ENCODE results near the gene SMIM15.
A peak's percentile ranks its signal among the peaks of the same experiment; 100 is the strongest.

SMIM15 gene

DNA sequence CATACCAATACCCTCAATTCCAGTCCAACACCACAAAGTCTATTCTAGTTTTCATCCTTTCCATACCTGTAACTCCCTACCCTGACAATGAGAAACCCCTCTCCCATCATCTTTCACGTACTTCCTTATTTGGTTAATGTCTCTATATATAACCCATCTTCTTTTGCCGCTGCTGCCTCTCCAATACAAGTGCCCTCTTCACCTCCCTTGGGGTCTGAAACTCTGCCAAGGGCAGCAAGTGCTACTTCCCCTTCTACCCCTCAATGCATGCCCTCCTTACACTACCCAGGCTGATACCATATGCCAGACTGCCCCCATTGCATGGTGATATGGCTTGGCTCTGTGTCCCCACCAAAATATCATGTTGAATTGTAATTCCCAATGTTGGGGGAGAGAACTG, 24.4 kb upstream of the SMIM15 start:
- TF ChIP-seq, protein P1, sequence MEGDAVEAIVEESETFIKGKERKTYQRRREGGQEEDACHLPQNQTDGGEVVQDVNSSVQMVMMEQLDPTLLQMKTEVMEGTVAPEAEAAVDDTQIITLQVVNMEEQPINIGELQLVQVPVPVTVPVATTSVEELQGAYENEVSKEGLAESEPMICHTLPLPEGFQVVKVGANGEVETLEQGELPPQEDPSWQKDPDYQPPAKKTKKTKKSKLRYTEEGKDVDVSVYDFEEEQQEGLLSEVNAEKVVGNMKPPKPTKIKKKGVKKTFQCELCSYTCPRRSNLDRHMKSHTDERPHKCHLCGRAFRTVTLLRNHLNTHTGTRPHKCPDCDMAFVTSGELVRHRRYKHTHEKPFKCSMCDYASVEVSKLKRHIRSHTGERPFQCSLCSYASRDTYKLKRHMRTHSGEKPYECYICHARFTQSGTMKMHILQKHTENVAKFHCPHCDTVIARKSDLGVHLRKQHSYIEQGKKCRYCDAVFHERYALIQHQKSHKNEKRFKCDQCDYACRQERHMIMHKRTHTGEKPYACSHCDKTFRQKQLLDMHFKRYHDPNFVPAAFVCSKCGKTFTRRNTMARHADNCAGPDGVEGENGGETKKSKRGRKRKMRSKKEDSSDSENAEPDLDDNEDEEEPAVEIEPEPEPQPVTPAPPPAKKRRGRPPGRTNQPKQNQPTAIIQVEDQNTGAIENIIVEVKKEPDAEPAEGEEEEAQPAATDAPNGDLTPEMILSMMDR (conservative IDR thresholded peaks at IDR 0.05; ENCODE audit: control insufficient read depth, insufficient read depth, low read depth, low read length) = no peak
- H3K4me3 ChIP-seq (ENCODE audit: control insufficient read depth, low read depth, low read length) = no peak overlapping the region
- no peak for DNase-seq (ENCODE audit: low read depth)

DNA sequence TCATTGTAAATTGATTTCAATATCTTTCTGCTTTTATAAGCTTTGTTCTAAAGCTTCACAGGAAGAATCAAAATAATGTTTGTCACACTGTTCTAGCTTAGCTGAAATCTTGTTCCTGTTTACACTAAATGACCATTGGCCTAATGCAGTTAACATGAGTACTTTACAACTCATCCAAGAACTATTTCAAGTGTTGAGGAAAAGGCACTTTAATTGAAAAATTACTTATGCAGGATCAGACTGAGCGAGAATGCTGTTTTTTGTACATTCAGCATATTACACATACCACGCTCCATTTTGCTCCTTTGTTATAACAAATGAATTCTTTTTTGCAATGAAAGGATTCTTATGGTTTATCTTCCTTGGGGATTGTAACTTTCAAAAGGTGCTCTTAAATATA, 22.4 kb upstream of the SMIM15 start:
- peak; percentile 28 for DNase-seq (ENCODE audit: low read depth)
- TF ChIP-seq, protein P1 (conservative IDR thresholded peaks at IDR 0.05; ENCODE audit: control insufficient read depth, insufficient read depth, low read depth, low read length) = no peak
- H3K4me3 ChIP-seq (ENCODE audit: control insufficient read depth, low read depth, low read length) = no peak overlapping the region

DNA sequence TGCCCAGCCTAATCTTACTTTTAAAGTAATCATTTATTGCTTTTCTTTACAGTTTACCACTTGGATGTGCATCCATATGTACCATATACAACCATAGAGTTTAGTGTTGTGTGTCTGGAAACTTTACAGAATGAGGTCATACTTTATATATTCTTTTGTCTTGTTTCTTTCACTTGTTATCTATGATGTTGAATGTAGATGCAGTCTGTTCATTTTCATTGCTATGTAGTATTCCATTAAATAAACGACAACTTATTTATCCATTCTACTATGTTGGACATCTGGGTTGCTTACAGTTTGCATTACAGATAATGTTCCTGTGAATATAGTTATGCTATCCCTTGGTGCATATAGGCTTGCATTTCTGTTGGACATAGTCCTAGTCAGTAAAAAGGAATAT, 21.3 kb upstream of the SMIM15 start:
- TF ChIP-seq, protein P1 (conservative IDR thresholded peaks at IDR 0.05; ENCODE audit: control insufficient read depth, insufficient read depth, low read depth, low read length) = no peak
- no peak for DNase-seq (ENCODE audit: low read depth)
- H3K4me3 ChIP-seq (ENCODE audit: control insufficient read depth, low read depth, low read length) = no peak overlapping the region

DNA sequence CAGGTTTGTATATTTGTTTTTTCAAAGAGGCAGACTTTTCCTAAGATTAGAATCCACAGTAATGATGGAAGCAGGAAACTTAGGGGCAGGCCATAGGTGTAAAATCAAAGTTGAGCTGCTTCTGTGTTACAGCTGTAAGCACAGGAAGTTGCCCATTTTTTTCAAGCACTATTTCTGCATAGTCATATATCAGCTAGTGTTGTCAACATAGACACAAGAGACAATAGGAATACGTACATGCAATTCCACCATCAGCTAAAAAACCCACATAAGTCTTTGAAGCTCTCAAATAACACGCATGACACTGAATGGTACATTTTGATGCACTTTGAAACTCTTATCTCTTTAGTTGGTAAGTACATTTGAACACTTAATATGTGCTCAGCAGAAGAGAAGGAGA, 20.2 kb upstream of the SMIM15 start:
- H3K4me3 ChIP-seq (ENCODE audit: control insufficient read depth, low read depth, low read length) = no peak overlapping the region
- TF ChIP-seq, protein P1 (conservative IDR thresholded peaks at IDR 0.05; ENCODE audit: control insufficient read depth, insufficient read depth, low read depth, low read length) = no peak
- no peak for DNase-seq (ENCODE audit: low read depth)

DNA sequence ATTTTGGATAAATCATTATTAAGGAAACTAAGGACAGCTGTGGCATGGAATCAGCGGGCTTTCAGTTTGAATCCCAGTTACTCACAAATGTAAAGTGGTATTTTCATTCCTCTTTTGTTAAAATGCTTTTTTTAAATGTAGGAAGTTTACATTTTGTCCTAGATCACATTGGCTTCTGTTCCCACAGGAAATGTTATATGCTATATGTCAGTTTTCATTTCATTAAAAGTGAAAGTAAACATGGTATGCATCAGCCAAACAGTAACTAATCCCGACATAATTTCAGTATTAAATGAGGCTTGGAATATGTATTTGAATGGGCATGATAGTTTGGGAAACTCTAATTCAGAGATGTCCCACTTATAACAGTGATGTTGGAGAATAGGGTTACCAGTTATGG, 18.6 kb upstream of the SMIM15 start:
- no peak for DNase-seq (ENCODE audit: low read depth)
- TF ChIP-seq, protein P1 (conservative IDR thresholded peaks at IDR 0.05; ENCODE audit: control insufficient read depth, insufficient read depth, low read depth, low read length) = no peak
- H3K4me3 ChIP-seq (ENCODE audit: control insufficient read depth, low read depth, low read length) = no peak overlapping the region

DNA sequence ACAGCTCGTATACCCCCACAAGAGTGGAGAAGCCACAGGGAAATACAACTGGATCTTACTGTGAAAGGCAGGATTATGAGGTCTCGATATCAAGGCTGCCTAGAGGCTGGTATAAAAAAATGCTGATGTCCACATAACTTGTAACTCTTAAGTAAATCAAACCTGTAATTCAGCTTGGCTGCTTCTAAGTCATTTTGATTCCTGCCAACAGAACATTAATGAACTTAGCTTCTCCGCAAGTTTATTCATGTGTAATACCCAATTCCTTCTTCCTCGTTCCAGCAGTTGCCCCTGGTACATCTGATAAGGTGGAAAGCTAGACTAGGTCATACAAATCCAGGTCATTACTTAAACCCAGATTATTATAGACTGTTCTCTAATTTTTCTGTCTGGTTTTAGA, 16.4 kb upstream of the SMIM15 start:
- TF ChIP-seq, protein P1 (conservative IDR thresholded peaks at IDR 0.05; ENCODE audit: control insufficient read depth, insufficient read depth, low read depth, low read length) = no peak

DNA sequence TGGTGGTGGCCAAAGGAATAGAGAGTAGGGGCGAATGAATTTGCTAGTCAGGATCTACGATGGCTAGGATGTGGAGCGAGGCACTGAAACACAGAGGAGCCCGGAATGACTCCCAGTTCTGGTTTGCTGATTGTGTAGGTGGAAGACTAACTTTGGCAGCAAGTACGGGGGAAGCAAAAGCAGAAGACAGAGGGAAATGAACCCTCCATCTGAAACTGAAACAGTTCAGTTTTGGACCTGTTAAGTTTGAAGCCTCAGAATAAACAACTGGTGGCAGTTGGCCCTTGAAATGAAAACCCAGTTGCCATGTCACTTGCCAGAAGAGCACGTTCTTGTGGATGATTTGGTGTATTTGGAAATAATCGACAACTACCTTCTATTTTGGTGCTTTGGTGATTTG, 15.4 kb upstream of the SMIM15 start:
- TF ChIP-seq, protein P1 (conservative IDR thresholded peaks at IDR 0.05; ENCODE audit: control insufficient read depth, insufficient read depth, low read depth, low read length) = no peak
- no peak for DNase-seq (ENCODE audit: low read depth)
- no peak overlapping the region for H3K4me3 ChIP-seq (ENCODE audit: control insufficient read depth, low read depth, low read length)

More for the DNA sequence above, 16.4 kb upstream of the SMIM15 start:
- DNase-seq (ENCODE audit: low read depth) = no peak
- no peak overlapping the region for H3K4me3 ChIP-seq (ENCODE audit: control insufficient read depth, low read depth, low read length)

Measured in fibroblast of mammary gland (primary cell).